Neural progenitor cell (in vitro differentiated cells): ENCODE data around the gene SLIT1.

ENCODE experiments used
- CTCF ChIP-seq: fragments of 200-600 bp; sonication (generic); IDR thresholded peaks from 2 replicates; pipeline ENCODE4 v1.5.1; 2017; ENCODE audit warnings: antibody characterized with exemption, mild to moderate bottlenecking
- EZH2 ChIP-seq: fragments of 200-600 bp; sonication (generic); IDR thresholded peaks from 2 replicates; pipeline ENCODE4 v1.6.1; 2017; ENCODE audit warnings: antibody characterized with exemption, mild to moderate bottlenecking, moderate library complexity
- EZH2phosphoT487 ChIP-seq: fragments of 200-600 bp; sonication (generic); IDR thresholded peaks from 2 replicates; pipeline ENCODE4 v1.6.1; 2017; ENCODE audit warnings: antibody characterized with exemption

DNA sequence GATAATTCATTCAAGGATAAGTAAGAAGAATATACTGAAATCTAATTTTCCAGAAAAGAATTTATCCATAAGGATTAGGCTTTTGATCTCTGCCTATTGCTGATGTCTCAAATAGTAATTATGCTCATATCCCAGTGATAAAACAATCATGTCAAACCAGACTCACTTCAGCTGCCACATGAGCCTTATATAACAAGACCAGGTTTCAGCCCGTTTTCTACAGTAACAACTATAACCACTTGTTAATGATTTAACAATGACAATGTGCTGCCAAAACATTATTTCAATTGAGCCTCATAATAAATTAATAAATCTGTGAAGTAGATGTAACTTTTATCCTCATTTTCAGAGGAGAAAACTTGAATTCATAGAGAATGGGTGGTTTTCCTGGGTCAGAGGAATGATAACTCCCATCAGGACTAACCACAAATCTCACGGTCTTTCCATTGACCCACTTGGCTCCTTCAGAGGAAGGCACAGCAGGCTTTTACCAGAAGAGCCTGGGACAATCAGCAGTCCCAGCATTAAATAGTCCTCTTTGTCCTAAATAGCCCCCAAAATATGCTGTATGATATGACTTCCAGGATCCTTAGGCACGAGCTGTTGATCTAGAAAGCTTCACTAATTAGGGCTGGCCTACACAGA lies 42.5 kb upstream of the SLIT1 start:
- TF ChIP-seq CTCF = no peak
- no peak for TF ChIP-seq EZH2
- no peak for TF ChIP-seq EZH2phosphoT487
